Measurements from ENCODE around the gene TOMM40L.

Gene TOMM40L

GRCh38 chr1:161197560-161198193 lies 28.2 kb upstream of the TOMM40L start:
- no peak for DNase-seq

GRCh38 chr1:161198194-161198896 lies 27.5 kb upstream of the TOMM40L start:
- no peak for DNase-seq

GRCh38 chr1:161198897-161199431 lies 26.9 kb upstream of the TOMM40L start, which contains the start of gene ADAMTS4:
TSS of gene ADAMTS4 (minus strand) at chr1:161199054. CDS start at chr1:161198627, 427 bp downstream.
- DNase-seq = no peak

- no peak for DNase-seq
Observed at GRCh38 chr1:161199506-161200139, 26.2 kb upstream of the TOMM40L start.

GRCh38 chr1:161200421-161200991 lies 25.4 kb upstream of the TOMM40L start:
- DNase-seq = no peak

GRCh38 chr1:161200992-161201835 lies 24.6 kb upstream of the TOMM40L start:
- no peak for DNase-seq

- DNase-seq = peak; percentile 98
Observed at GRCh38 chr1:161201836-161202712, 23.8 kb upstream of the TOMM40L start, which contains the start of gene NDUFS2. TSS of gene NDUFS2 (plus strand) at chr1:161202367. CDS start at chr1:161202386, 19 bp downstream.

- no peak for DNase-seq
Observed at GRCh38 chr1:161206411-161207140, 19.3 kb upstream of the TOMM40L start.

- DNase-seq = no peak
Observed at GRCh38 chr1:161207173-161207572, 18.7 kb upstream of the TOMM40L start.

- DNase-seq = peak; percentile 63
Observed at GRCh38 chr1:161209790-161210409, 16.0 kb upstream of the TOMM40L start.

- no peak for DNase-seq
Observed at GRCh38 chr1:161214369-161214768, 11.5 kb upstream of the TOMM40L start.

- no peak for DNase-seq
Observed at GRCh38 chr1:161215076-161215475, 10.8 kb upstream of the TOMM40L start, which contains the start of gene FCER1G. TSS of gene FCER1G (plus strand) at chr1:161215295. CDS start at chr1:161215322, 27 bp downstream.

GRCh38 chr1:161216945-161217712 lies 8.7 kb upstream of the TOMM40L start:
- DNase-seq = no peak

GRCh38 chr1:161217831-161218230 lies 8.0 kb upstream of the TOMM40L start:
- DNase-seq = no peak

GRCh38 chr1:161218301-161219077 lies 7.4 kb upstream of the TOMM40L start:
- DNase-seq = no peak

GRCh38 chr1:161219078-161219892 lies 6.6 kb upstream of the TOMM40L start:
- DNase-seq = no peak

GRCh38 chr1:161220002-161220401 lies 5.9 kb upstream of the TOMM40L start:
- no peak for DNase-seq
